Measurements from ENCODE around the gene TUBB4B. TPM values are rescaled to one million over a fixed set of nuclear protein-coding genes. Genes with fewer than 3 reads are reported as not detected.
"Not testable (repeated sequence)": the region's sequence is repeated elsewhere in the genome, so short reads cannot be mapped to it uniquely, and the experiment has no call there.

TUBB4B gene
- total RNA-seq, 1 donor from 2014 or later = 148 TPM

DNA sequence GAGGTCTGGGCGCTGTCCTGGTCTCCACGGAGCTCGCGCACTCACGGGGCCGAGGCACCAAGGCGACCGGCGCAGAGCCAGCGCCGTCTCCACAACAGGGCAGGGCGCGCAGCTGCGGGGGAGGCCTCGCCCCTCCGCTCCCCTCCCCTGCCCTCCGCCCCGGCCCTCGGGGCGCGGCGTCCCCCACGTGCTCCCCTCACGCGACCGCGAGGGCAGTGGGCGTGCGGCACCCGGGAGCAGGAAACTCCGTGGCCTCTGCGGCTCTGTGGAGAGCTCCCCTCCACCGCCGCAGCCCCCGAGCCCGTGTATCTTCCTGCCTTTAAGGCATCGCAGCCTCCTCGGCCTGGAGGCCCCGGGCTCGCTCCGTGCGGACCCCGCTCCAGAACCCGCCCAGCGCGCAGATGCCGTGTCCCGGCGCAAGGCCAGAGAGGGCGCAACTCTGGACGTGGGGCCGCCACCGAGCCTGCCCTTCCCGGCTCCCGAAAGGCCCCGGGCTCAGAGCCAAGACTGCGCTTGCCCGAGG, 708 bp upstream of the TUBB4B start:
- DNase-seq (ENCODE audit: low spot score in 2 of 2, unreplicated experiment in 2 of 2) = peak; percentile 50 to 72
- H3K9me3 Mint-ChIP-seq = no peaks in the 10 kb centered on the region
- H3K36me3 Mint-ChIP-seq = peaks cover 12% of the 10 kb centered on the region
- H3K4me3 Mint-ChIP-seq = peak overlapping the region; percentile 65
- H3K27me3 Mint-ChIP-seq (ENCODE audit: low read depth) = no peaks in the 10 kb centered on the region
- TF ChIP-seq, protein P1, sequence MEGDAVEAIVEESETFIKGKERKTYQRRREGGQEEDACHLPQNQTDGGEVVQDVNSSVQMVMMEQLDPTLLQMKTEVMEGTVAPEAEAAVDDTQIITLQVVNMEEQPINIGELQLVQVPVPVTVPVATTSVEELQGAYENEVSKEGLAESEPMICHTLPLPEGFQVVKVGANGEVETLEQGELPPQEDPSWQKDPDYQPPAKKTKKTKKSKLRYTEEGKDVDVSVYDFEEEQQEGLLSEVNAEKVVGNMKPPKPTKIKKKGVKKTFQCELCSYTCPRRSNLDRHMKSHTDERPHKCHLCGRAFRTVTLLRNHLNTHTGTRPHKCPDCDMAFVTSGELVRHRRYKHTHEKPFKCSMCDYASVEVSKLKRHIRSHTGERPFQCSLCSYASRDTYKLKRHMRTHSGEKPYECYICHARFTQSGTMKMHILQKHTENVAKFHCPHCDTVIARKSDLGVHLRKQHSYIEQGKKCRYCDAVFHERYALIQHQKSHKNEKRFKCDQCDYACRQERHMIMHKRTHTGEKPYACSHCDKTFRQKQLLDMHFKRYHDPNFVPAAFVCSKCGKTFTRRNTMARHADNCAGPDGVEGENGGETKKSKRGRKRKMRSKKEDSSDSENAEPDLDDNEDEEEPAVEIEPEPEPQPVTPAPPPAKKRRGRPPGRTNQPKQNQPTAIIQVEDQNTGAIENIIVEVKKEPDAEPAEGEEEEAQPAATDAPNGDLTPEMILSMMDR (IDR thresholded peaks at IDR 0.05; ENCODE audit: unreplicated experiment) = no peak
- peak overlapping the region; percentile 84 for H3K27ac Mint-ChIP-seq
- peaks cover 26% of the 10 kb centered on the region for H3K4me1 Mint-ChIP-seq

DNA sequence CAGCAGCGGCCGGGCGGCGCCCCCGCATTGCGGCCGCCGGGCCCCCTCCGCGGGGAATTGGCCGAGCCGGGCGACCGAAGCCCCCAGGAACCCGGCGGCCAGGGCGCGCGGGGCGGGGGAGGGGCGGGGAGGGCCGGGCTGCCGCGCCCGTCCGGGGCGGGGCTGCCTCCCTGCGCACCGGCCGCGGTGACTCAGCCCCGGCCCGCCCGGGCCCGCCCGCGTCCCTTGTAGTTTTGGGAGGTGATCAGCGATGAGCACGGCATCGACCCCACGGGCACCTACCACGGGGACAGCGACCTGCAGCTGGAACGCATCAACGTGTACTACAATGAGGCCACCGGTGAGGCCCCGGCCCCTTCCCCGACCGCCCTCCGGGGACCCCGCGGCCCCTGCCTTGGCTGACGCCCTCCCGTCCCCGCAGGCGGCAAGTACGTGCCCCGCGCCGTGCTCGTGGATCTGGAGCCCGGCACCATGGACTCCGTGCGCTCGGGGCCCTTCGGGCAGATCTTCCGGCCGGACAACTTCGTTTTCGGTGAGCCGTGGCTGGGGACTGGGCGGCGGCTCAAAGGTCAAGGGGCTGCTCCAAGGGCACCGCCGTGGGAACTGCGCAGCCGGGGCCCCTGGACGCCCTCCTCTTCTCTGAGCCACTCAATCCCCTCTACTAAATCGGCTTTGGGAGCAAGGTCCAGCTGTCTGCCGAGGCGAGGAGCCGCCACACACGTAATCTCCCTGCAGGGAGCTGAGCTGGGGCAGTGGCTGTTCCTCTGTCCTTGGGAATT, 592 bp downstream of the TUBB4B start:
- Mint-ChIP-seq H3K4me3 (peak overlapping the region; percentile 89), H3K27ac (peak overlapping the region; percentile 73), H3K4me1 (peaks cover 24% of the 10 kb centered on the region), H3K27me3 (ENCODE audit: low read depth) (no peaks in the 10 kb centered on the region), H3K36me3 (peaks cover 12% of the 10 kb centered on the region), H3K9me3 (no peaks in the 10 kb centered on the region)
- peak in 1 of 2 experiments; percentile 54 for DNase-seq (ENCODE audit: low spot score in 2 of 2, unreplicated experiment in 2 of 2)
- TF ChIP-seq, protein P1 (IDR thresholded peaks at IDR 0.05; ENCODE audit: unreplicated experiment) = no peak

DNA sequence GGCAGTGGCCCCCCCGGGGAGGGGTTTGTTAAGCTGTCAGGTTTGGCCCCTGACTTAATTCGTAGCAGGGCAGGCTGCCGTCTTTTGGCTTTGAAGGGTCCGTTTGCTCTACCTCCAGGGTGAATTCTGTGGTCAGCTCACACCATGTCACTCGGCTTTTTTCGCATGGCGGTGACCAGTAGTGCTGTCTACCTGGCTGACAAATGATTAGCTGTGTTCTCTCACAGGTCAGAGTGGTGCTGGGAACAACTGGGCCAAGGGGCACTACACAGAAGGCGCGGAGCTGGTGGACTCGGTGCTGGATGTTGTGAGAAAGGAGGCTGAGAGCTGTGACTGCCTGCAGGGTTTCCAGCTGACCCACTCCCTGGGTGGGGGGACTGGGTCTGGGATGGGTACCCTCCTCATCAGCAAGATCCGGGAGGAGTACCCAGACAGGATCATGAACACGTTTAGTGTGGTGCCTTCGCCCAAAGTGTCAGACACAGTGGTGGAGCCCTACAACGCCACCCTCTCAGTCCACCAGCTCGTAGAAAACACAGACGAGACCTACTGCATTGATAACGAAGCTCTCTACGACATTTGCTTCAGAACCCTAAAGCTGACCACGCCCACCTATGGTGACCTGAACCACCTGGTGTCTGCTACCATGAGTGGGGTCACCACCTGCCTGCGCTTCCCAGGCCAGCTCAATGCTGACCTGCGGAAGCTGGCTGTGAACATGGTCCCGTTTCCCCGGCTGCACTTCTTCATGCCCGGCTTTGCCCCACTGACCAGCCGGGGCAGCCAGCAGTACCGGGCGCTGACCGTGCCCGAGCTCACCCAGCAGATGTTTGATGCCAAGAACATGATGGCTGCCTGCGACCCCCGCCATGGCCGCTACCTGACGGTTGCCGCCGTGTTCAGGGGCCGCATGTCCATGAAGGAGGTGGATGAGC, 1.4 kb downstream of the TUBB4B start:
- TF ChIP-seq, protein P1 (IDR thresholded peaks at IDR 0.05; ENCODE audit: unreplicated experiment) = no peak
- peak overlapping the region; percentile 74 for H3K4me3 Mint-ChIP-seq
- peaks cover 12% of the 10 kb centered on the region for H3K36me3 Mint-ChIP-seq
- no peaks in the 10 kb centered on the region for H3K9me3 Mint-ChIP-seq
- peak overlapping the region; percentile 73 for H3K27ac Mint-ChIP-seq
- H3K27me3 Mint-ChIP-seq (ENCODE audit: low read depth) = no peaks in the 10 kb centered on the region
- no peak for DNase-seq (ENCODE audit: low spot score in 2 of 2, unreplicated experiment in 2 of 2)
- H3K4me1 Mint-ChIP-seq = peaks cover 24% of the 10 kb centered on the region

- H3K4me1 Mint-ChIP-seq = peaks cover 22% of the 10 kb centered on the region
- not testable (repeated sequence) for H3K27me3 Mint-ChIP-seq (ENCODE audit: low read depth)
Observed at GRCh38 chr9:137243266-137243625, 2.2 kb downstream of the TUBB4B start.

GRCh38 chr9:137243626-137244485, 2.8 kb downstream of the TUBB4B start:
- peak overlapping the region; percentile 6 for H3K4me3 Mint-ChIP-seq
- no peaks in the 10 kb centered on the region for H3K9me3 Mint-ChIP-seq
- TF ChIP-seq, protein P1 (IDR thresholded peaks at IDR 0.05; ENCODE audit: unreplicated experiment) = no peak
- no peak for DNase-seq (ENCODE audit: low spot score in 2 of 2, unreplicated experiment in 2 of 2)
- H3K4me1 Mint-ChIP-seq = peaks cover 20% of the 10 kb centered on the region
- H3K27me3 Mint-ChIP-seq (ENCODE audit: low read depth) = no peaks in the 10 kb centered on the region
- no peak overlapping the region for H3K27ac Mint-ChIP-seq
- H3K36me3 Mint-ChIP-seq = peaks cover 12% of the 10 kb centered on the region

More at GRCh38 chr9:137243266-137243625, 2.2 kb downstream of the TUBB4B start:
- Mint-ChIP-seq H3K4me3 (peak overlapping the region; percentile 74), H3K36me3 (peaks cover 12% of the 10 kb centered on the region)
- DNase-seq (ENCODE audit: low spot score in 2 of 2, unreplicated experiment in 2 of 2); H3K27ac Mint-ChIP-seq; H3K9me3 Mint-ChIP-seq: not testable (repeated sequence)
